Stimulated activated CD8-positive, alpha-beta memory T cell treated with anti-CD3 and anti-CD28 coated beads, Interleukin-12 subunit alpha, Interleukin-12 subunit beta, amount 100 ng/mL, for 24 hours (primary cell): ENCODE data around the gene NEUROG1.
A peak's percentile ranks its signal among the peaks of the same experiment; 100 is the strongest.

ENCODE experiments used
- DNase-seq: peaks from one replicate; pipeline ENCODE4 v3.0.0-alpha.2; 2020; ENCODE audit errors: extremely low read depth

The NEUROG1 gene

DNA sequence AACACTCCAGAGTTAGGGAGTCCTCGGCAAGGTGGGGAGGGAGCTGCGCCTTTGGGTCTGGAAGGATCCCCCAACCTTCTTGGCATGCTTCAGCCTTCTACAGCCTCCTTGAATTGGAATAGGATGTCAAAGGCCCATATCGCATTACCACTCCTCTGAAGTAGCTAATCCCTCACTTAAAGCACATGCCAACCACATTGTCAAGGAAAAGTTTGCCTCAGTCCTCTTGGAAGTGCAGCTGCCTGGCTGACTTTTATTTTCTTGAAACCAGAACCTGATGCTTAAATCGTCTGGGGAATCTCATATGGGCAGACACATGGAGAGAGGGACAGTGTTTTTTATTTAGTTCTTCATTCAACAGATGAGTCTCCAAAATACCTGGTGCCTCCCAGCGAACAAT, 28.6 kb upstream of the NEUROG1 start:
- no peak for DNase-seq

DNA sequence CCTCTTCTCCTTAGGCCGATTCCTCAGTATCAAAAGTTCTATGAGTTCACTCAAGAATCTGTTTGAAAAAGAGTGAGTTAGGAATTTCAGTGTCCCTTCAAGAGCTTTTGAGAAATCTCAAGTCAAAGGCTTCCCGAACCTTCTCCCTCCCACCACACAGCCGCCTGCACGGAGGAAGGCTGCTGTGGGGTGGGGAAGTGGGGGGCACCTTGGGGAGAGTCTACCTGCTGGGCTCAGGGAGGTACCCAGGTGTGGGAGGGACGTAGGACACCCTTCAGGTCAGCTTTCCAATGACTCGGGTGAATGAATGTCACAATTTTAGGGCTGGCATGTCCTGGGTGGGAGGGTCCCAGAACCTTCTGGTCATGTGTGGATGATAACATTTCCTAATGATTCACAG, 25.5 kb upstream of the NEUROG1 start:
- no peak for DNase-seq

DNA sequence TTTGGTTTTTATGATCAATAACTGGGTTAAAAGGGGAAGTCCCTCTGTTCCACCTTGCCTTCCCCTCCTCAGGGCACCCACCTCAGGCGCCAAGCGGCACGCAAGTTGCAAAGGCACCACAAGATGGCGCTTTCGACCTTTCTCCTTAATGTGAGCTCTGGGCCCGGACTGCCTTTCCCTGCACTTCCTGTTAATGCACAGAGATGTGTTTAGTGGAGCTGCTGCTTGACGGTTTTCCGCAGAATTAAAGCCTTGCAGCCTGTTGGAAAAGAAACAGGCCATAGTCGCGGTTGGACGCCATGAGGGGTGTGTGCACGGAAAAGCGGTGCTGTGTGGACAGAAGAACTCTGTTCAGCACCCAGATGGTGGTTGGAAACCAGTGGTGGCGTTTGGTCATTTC, 25.1 kb upstream of the NEUROG1 start:
- DNase-seq, result no peak

DNA sequence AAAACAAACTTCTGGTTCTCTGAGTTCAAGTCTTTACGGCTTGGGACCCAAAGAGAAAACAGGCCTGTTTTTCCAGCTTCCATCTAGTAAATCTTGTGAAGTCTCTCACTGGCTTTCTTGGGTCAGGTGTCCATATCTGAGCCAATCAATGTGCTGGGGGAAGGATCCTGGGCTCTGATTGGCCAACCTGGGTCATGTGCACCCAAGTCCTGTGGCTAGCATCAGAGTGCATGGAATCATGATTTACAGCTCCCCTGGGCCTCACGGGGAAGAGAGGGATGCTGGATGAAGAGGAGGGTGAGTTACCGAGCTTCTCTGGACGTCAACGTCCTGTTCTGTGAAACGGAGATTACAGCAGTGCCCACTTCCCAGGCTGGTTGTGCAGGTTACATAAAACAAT, 23.6 kb upstream of the NEUROG1 start:
- DNase-seq, result no peak

DNA sequence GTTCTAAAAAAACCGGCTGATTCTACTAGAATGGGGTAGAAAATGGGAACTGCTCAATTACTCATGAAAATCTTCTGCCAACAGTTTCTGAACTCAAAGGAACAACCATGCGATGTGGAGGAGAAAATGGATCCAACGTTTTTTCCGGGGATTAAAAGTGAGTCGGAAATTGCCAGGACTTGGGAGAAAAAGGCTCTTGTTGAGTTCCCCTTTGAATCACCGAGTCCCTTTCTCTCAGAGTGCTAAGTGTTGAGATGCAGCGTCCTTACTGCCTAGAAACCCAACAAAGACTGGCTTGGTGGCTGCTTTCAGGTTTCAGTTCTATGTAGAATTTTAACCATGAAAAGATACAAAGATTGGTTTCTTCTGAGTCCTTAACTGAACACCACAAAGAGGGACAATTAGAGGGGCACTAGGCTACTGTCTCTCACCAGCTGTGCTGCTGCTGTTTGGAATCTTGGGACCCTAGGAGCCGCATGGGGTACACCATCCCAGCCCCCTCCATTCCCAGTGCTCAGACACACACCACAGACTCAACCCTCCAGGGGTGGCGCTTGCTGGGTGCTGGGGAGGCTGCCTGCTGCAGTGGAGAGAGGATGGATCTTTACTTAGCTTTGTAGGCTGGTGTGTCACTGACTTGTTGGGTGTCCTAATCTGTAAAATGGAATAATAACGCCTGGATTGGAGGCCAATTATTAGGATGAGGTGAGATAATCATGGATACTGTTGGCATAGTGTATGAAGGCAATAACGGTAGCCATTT, 21.5 kb upstream of the NEUROG1 start:
- DNase-seq, result no peak

DNA sequence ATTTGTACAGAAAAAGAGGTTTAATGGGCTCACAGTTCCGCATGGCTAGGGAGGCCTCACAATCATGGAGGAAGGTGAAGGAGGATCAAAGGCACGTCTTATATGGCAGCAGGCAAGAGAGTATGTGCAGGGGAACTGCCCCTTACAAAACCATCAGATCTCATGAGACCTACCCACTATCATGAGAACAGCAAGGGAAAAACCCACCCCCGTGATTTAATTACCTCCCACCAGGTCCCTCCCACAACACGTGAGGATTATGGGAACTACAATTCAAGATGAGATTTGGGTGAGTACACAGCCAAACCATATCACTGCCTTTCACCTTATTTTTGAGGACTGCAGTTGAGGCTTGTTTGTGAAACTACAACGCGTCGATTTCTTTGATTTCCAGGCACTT, 20.9 kb upstream of the NEUROG1 start:
- no peak for DNase-seq

DNA sequence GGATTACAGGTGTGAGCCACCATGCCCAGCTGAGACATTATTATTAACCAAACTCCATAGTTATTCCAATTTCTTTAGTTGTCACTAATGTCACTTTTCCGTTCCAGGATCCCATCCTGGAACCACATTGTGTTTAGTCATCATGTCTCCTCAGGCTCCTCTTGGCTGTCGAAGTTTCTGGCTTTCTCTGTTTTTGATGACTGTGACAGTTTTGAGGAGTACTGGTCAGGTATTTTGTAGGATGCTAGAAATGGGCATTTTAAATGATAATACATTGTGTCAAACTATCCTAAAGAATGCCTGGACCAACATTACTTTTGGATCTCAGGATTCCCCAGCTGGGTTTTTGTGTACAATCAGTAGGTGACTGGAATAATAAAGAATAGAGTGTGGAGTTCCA, 19.8 kb upstream of the NEUROG1 start:
- no peak for DNase-seq

DNA sequence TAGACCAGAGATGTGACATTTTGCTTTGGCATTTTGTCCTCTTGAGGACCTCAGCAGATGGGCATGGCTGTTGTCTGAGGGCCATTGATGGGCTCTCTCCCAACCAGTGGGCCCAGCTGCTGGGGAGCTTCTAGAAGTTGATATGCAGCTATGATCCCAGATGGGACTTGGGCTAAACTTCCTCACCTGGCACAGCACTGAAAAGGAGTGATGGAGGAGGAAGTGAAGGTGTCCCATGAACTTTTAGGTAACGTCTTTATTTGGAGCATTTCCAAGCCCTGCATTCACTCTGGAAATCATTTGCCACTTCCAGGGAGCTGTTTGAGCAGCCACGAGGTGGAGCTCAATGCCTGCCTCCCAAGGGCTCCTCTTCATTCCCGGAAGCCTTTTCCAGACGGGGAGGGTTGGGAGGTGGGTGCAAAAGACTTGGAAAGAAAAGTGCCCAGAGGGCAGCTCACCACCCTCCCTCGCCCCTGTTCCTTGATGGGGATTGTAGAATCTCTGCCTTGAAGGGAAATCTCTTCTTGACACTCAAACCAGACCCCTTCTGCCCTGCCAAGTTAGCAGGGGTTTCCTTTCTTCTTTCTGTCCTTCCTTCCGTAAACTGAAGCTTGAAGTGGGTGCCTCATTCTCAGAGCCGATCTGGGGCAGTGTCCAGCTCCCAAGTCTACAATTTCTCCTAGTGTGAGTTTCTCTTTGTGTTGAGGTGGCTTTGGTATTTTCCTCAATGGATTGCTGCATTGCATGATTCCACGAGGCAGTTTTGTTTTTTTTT, 18.1 kb upstream of the NEUROG1 start:
- DNase-seq, result no peak

DNA sequence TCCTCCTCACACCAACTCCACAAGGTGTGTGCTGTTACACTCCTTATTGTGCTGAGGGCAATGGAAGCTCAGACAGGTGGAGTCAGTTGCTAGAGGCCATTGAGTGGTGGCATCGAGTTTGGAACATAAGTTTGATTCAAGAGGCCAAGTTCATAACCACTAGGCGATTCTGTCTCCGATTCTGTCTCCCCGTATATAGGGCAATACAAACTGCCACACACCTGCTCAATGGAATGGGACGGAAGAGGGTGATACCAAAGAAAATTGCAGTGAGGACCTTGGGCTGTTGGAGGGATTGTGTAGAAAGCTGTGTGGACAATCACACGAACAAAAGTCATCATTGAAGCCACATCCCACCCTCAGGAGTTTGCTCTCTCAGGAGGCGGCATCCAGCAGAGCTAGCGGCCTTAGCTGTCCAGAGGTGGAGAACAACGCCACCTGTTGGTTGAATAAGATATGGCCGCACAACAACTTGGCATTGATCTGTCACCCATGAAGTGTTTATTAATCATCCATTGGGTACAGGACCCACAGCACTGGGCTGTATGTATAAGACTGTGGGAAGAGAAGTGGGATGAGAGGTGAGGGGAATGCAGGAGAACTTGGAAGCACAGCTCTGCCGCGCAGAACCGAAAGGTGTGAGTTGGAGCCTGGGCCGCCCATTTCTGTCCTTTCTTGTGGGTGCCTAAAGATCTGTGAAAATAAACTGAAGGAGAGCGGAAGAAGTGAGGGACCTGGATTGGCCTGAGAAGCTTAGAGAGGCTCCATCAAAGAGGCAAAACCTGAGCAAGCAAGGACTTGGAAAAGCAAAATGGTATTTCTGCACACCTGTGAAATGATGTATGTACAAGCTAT, 16.1 kb upstream of the NEUROG1 start:
- DNase-seq, result peak; percentile 9

DNA sequence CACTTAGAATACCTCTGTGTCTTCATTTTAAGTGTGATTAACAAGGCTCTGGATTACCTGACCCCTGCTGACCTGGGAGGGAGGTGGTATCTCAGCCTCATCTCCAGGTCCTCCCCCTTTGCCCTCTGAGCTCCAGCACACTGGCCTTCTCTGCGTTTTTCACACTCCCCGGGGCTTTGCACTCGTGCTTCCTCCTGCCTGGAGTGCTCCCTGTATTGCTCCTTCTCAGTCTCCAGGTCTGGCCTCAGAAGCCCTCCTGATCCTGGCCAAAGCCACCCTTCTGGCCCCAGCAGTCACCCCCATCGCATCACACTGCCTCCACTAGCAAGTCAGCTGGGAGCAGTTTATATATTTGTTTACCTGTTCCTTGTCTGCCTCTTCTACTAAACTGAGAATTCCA, 13.6 kb upstream of the NEUROG1 start:
- DNase-seq, result no peak

DNA sequence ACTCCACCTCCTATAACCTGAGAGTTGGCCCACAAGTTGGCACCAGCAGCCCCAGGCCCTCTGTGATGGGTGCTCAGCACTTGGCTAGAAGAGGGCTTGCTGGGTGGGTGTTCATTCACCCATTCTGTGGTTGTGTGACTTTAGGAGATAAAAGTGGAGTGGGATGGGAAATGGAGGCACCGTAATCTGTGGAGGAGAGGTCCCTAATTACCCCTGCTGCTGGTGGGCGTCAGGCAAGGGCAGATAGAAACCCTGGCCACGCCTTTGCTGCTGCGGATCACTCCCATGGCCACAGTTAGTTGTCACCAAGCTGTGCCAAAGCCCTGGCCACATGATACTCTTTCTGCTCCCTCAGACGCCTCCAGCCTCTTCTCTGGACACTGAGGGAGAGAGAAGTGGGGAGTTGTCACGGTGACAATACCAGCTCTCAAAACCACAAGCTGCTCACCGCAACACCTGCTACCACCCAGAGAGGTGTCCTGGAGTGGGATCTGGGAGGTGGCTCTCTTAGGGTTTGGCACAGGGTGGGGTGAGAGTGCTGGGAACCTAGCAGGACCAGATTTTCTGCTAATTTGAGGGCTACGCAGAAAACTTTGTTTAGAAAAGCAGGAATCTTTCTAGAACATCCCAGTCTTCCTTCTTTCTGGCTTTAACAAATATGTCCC, 12.0 kb upstream of the NEUROG1 start:
- DNase-seq, result no peak

DNA sequence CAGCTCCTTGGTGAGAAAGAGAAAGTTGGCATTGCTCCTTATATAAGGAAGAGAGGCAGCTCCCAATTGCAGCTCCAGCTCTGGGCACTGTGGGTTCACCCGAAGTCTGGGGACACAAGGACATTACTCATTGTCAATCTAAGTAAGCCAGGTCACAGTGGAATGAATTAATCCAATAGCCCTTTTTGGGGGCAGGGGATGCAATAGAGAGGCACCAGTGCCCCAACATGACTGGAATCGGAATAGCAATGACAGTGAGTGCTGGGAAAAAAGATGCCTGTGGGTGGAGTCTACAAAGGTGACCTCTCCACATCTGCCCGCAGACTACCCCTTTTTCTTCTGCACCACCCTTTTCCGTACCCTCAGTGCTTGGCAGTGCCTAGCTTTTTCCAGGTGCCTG, 11.1 kb upstream of the NEUROG1 start:
- no peak for DNase-seq

DNA sequence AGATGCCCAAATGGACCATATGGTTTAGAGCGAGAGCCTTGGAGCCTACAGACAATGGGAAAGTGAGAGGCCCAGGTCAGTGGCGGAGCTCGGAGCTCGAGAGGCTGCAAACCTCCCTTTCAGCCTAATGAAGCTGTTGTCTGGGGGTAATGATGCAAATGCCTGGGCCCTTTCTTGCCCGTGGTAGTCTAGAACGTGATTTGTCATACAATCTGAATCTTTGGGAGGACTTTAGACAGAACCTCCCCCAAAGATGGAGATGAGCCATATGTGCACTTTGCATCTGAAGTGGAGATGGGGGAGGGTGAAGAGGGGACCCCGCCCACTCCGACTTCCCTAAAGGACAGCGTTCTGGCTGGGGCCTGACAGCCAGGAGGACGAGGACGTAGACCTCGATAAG, 10.3 kb upstream of the NEUROG1 start:
- no peak for DNase-seq

DNA sequence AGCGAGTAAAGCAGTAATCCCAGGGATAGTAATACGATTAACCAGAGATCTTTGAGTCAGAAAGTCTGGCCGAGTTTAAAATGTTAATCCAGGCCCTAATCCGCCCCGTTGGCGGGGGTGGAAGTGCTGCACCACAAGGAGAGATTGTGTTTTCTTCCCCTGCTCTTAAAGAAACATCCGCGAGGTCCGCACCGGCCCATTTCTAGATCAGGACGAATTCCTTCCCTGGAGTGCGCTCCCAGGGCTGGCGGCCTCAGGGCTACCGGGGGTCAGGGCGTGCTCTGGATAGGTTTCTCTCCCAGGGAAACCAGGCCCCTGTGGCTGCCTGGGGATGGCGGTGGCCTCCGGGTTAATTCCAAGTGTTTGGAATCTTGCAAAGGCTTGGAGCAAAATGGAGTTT, 9.3 kb upstream of the NEUROG1 start:
- no peak for DNase-seq

DNA sequence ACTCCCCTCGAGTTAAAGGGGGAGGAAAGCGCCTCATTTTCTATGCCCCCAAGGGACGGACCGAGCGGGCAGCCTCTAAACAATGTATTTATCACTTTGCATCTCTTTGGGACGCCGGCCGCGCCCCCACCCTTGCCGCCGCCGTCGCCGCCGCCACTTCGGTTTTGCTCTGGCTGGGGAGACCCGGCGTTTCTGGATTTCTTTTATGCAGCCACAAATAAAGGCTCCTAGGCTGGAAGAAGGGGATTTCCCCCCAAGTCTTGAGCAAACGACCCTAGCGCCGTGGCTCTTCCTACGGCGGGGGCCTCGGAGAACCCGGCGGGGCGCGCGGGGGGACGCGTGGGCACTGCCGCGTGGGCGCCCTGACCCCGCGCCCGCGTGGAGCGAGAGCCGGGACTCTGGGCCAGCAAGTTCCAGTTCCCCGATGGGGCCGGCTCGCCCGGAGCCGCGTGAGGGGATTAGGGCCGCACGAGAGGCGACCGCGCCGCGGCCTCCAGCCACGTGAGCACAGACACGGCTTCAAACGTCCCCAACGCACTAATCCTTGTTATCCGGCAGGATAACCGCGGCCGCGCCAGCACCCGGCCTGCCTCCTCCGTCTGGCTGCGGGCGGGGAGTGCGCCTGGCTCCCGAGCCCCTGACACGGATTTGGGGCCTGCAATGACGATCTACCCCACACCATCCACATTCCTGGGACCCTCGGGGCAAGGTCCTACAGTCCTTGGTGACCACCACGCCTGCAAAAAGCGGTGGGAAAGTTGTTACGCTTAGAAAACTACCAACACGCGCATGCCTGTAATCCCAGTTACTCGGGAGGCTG, 7.9 kb upstream of the NEUROG1 start:
- no peak for DNase-seq

DNA sequence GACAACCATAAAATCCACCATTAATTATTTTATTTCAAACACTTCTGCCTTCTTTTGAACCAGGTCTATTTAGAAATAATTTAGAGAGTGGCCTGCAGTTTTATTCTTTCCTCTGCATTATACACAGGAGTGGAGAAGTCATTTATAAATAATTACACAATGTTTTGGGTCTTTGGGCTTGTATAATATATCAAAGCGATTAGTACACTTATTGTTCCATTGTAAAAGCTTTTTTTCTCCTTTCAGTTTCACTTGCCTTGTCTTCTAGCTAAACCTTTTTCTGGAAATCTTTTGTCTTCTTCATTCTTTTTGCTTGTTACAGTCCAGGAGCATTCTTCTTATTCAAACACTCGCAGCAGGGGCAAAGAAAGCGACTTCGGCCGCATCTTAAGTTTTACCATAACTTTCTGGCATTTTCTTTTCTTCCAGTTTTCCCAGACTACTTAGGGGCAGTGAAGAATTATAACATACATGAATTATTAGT, 7.3 kb upstream of the NEUROG1 start:
- no peak for DNase-seq

DNA sequence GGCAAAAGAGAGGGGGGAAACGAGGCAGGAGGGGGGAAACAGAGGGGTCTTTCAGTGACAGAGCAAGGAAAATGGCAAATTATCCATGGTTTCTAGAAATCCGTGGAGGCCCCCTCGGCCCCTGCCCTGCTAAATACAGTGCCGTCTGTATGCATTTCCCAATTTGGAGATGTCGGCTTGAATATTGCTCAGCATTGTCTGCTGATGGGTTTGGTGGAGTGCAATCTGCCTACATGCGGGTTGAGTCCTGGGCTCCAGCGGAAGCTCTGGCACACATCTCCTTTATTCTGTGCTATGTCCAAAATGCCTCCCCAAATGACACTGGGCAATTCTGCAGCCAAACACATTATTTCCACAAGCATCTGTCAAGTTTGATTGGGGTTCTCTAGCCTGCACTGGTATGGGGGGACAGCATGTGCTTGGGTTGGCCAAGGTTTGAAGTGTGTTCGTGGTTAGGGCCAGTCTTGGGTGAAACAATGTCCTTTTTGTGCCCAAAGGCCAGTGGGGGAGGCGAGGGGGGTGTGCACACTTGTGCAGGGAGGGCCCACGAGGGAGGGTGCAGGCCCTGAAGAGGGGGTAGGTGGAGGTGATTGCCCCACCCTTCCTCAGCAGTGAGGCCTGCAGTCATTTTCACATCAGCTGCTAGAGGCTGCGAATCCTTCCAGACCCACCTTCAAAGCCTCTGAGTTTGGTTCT, 6.2 kb upstream of the NEUROG1 start:
- DNase-seq, result no peak

DNA sequence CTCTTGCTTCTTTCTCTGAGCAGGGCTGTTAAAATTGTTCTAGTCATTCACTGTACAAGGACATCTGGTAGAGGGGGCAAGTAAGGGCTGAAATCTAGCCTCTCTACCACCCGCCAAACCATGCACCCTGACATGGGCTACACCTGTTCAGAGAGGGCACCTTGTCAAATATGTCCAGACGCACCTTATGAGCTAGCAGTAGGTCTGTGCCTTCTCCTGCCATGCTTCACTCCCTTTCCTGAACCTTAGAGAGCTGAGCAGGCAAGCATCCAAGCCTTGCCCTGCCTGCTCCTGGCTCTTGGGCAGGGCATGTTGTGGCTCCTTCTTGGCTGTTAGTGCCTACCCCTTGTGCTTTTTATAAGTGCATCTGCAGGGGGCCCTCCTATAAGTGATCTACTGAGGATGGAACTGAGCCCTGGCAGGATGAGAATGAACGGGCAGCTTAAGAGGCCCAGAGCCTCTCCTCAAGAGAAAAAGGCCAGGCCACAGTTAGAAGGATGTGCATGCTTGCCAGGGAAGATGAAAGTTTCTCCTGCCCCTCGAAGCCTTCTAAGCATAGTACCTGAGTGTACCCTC, 3.8 kb upstream of the NEUROG1 start:
- no peak for DNase-seq

DNA sequence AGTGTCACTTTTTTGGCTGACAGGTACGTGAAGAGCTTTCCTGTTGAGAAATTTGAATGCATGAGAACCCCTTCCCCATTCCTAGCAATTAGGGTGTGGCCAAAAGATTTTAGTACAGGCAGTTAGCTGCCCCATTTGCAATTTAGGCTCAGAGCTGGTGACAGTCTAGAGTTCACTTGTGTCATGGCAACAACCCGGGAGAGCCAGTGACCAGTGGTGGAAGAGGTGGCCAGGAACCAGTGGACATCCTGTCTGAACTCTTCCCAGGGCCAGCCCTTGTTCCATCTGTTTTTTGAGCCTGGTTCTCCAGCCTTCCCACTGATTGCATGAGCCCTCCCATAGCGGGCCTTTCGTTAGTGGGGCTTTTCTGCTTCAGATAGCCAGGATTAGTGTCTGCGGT, 2.5 kb upstream of the NEUROG1 start:
- DNase-seq, result no peak

DNA sequence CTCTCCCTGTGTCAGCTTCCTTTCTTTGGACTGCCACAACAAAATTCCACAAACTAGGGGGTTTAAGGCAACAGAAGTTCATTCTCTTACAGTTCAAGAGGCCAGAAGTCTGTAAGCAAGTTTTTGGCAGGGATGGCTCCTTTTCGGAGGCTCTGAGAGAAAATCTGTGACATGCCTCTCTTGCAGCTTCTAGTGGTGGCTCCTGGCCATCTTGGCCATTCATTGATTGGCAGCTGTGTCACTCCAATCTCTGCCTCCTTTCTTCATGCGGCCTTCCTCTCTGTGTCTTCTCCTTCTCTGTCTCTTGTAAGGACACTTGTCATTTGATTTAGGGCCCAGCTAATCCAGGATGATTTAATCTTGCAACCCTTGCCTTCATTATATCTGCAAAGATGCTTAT, 2.0 kb upstream of the NEUROG1 start:
- no peak for DNase-seq
